GM18505 (cell line): ENCODE results near the gene ELOVL1.
"Not testable (repeated sequence)": the region's sequence is repeated elsewhere in the genome, so short reads cannot be mapped to it uniquely, and the experiment has no call there.

Source experiments
- ATAC-seq: cut with Tn5 transposase; IDR thresholded peaks from one replicate; pipeline ENCODE4 v1.9.1; 2021; ENCODE audit not compliant: unreplicated experiment
- POLR2A ChIP-seq: IDR thresholded peaks from 4 replicates; pipeline ENCODE4 v1.6.1; 2011; ENCODE audit warnings: borderline replicate concordance; ENCODE audit not compliant: insufficient read depth, insufficient read length; ENCODE audit errors: extremely low read depth

The ELOVL1 gene

DNA sequence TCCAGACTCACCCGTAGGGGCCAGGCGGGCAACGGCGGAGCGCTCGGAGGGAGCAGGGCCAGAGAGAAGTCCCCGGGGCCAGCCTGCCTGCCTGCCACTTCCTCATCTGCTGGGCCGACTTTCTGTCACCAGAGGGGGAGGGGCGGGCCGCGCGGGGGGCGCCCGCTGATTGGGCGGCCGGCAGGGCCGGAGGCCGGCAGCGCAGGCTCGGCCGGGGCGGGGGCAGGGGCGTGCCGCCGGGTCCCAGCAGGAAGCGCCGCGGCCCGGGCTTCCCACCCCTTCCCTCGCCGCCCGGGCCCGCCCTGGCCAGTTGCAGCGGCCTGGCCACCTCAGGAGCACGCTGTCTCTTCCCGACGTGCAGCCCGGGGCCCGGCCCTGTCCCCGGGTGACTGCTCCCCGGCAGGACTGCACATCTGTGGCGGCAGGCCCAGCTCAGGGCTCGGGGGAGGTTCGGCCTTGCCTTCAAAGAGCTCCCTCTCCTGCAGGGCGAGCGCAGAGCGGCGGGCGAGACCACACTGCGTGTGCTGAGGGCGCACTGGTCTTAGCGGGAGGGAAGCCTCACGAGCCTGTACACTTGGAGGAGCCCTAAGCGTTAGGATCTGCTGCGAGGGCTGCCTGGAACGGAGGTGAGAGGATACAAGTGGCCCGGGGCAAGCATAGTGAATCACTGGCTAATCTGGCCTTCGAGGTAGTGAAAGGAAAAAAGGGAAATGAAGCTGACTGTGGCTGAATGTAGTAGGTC lies at the start of gene ELOVL1:
Gene ELOVL1 (minus strand): TSS at position 108 of the 742 bp plus-strand sequence. CDS start 2,402 bp downstream, outside the sequence.
- ATAC-seq, result peak; percentile 72
- TF ChIP-seq POLR2A, result peak; percentile 92

DNA sequence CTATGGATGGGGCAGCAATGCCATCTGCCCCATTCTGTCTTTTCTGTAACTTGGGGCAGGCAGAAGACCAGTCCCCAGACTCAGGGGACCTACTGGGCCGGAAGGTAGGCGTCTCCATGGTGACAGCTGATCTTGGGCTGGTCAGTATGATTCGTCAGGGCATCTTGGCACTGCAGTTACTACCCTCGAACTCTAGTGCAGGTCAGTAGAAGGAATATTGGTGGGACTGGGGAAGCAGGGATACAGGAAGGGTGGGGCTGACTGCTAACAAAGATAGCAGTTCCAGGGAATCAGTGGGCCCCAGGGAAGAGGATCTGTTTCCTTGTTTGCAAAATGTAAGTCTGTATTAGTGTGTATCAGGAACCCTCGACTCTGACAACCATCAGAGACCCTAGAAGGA lies 48.1 kb upstream of the ELOVL1 start:
- TF ChIP-seq POLR2A, result no peak
- no peak for ATAC-seq

DNA sequence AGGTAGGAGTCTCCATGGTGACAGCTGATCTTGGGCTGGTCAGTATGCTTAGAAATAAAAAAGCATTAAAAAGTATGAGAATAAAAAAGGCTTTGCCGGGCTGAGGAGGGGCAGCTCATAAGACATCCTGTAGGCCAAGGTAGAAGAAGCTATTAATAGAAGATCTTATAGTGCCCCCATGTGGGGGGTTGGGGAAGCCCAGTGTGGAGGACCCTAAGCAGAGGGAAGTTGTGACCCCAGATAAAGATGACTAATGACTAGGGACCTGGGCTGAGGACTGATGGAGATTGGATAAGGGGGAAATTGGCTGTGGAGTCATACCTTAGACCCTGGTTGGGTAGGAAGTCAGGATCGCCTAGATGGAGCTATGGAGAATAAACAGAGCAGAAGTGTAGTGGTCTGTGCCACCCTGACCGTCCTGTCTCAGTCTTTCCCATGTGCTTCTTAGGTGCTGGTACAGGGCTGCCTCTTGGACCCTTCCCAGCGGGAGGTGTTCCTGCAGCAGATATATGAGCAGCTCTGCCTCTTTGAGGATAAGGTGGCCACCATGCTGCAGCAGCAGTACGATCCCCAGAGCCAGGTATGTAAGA lies 46.9 kb upstream of the ELOVL1 start:
- ATAC-seq, result no peak
- TF ChIP-seq POLR2A, result no peak

DNA sequence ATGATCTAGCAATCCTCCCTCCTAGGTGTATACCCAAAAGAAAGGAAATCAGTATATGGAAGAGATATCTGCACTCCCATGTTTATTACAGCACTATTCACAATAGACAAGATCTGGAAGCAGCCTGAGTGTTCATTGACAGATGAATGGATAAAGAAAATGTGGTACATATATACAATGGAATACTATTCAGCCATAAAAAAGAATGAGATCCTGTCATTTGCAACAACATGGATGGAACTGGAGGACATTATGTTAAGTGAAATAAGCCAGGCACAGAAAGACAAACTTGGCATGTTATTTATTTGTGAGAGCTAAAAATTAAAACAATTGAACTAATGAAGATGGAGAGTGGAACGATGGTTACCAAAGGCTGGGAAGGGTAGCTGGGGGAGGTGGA lies 45.6 kb upstream of the ELOVL1 start:
- not testable (repeated sequence) for ATAC-seq

DNA sequence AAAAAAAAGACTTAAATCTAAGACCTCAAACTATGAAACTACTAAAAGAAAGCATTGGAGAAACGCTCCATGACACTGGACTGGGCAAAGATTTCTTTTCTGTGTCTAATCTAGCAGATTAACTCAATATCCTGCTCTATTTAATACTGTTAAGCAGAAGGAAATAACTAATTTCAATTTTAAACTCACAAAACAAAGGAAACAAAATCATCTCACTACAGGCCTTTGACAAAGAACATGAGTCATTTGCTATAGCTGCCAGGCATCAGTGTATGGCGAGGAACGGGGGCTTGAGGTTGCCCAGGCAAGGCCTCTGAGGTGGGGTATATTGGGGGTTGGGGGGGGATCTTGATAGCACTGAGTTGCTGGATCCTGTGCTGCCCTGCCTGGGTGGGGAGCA lies 42.8 kb upstream of the ELOVL1 start:
- no peak for ATAC-seq
- no peak for TF ChIP-seq POLR2A

DNA sequence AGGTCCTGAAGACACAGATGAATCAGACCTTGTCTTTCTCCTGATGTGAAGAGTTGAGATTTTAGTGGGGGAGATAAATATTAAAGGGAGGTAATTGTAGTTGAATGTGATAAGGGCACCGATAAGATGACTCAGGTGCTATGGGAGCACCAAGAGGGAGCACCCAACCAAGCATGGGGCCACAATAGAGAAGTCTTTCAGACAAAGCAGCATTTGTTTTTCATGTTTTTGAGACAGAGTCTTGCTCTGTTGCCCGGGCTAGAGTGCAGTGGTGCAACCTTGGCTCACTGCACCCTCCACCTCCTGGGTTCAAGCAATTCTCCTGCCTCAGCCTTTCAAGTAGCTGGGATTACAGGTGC lies 38.0 kb upstream of the ELOVL1 start:
- ATAC-seq, result no peak

DNA sequence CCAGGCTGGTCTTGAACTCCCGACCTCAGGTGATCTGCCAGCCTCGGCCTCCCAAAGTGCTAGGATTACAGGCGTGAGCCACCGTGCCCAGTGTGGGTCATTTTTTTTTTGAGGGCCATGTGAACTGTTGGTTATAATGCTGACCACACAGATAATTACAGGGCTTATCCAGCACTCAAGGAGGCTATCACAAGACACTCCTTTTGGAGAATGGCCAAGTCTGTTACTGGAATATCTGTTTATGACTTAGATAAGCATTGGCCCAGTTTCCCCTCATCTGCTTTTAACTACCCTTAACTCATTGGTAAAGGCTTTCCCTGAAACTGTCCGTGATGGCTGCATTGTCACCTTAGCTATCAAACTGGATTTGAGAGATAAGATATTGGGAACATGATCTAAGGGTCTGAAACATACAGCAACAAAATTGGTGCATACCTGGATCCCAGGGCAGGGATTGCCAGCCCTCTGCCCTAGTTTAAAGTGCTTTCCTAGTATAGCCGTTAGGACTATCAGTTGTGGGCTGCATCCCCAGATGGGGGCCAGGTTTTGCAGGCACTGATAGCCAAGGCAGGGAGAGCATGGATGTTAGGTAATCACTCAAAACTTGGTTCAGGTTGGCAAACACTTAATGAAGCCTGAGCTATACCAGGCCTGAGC lies 37.5 kb upstream of the ELOVL1 start:
- no peak for TF ChIP-seq POLR2A
- no peak for ATAC-seq

More for the DNA sequence above, 38.0 kb upstream of the ELOVL1 start:
- no peak for TF ChIP-seq POLR2A

DNA sequence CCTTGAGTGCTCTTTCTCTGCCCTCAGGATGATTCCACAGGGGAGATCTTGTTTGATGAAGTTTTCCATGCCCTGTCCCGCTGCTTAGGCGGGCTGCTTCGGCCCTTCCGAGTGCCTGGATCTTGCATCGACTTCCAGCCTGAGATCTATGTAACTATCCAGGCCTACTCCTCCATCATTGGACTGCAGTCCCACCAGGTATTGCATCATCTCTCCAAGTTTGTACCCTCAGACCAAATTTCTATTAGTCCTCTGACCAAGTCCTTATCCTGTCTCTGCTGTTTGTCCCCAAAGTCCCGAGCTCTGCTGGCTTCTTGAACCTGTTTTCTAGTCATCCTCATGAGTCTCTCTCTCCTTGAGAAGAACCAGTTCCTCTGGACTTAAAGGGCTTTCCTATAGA lies 36.5 kb upstream of the ELOVL1 start:
- ATAC-seq, result no peak
- no peak for TF ChIP-seq POLR2A

DNA sequence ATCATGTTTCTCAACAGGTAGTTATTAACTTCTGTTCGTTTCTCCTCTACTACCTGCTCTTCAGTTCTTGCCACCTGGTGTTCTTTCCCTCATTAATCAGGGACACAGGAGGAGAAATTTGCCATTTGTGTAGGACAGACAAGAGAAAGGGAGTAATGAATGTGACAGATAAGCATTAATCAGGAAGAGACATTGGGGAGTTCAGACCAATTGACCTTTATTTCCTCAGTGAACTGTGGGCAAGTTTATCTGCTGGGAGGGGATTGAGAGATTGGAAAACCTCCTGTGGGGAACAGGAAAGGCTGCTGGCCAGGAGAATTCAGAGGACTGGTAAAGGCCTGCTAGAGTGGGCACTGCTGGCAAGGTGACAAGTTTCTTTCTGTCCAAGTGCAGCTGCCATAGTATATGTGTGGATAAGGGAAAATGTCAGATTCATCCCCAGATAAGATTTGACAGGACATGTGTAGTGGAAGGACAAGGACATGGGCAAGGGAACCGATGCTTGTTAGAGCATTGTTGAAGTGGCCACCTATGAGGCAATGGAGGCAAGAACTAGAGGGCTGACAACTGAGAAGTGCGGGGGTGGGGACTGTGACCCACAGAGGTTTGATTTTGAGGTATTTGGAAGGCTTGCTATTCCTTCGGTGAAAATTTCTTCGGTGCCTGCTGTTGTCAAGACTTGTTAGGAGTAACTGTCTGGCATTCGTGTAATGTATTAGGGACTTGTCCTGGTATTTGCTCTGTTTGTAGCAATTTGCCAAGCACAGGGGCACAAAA lies 34.5 kb upstream of the ELOVL1 start:
- ATAC-seq, result no peak
- TF ChIP-seq POLR2A, result no peak

DNA sequence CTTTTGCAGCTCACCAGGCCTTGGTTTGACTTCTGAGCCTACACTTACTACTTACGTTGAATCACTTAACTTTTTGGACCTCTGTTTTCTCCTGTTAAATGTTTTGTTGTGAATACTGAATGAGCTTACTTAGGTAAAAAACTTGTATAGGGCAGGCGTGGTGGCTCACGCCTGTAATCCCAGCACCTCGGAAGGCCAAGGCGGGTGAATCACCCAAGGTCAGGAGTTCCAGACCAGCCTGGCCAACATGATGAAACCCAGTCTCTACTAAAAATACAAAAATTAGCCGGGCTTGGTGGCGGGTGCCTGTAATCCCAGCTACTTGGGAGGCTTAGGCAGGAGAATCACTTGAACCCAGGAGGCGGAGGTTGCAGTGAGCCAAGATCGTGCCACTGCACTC lies 32.6 kb upstream of the ELOVL1 start:
- not testable (repeated sequence) for ATAC-seq

DNA sequence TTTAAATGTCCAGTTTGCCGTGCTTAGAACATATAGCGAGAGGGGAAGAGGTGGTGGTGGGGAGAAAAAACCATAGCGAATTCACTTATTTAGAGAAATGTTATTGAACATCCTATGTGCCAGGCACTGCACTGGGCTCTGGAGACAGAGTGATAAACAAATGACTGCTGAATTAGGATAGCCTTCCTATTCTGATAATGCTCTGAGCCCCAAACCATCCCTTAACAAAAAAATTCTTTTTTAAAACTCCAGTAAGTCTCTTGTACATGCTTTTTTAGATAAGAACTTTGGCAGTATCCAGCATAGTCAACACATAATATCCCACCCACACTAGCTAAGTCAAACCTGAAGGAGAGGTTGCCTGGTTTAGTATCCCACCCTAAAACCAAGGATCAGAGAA lies 30.4 kb upstream of the ELOVL1 start:
- no peak for TF ChIP-seq POLR2A
- no peak for ATAC-seq

DNA sequence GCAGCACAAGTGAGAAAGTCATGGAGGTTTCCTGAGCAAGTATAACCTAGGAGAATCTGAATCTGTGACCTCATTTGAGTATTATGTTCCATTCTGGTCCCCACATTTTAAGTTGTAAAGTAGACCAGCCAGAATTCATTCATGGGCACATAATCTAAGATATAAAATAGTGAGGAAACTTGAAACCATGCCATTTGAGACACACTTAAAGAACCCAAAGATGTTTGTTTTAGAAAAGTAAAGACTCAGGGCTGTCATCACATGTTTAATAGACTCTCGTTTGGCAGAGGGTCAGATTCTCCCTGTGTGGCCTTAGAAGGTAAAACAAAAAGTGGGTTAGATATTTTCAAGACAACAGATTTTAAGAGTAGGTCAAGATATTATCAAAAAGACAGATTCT lies 28.2 kb upstream of the ELOVL1 start:
- TF ChIP-seq POLR2A, result no peak
- ATAC-seq, result no peak

DNA sequence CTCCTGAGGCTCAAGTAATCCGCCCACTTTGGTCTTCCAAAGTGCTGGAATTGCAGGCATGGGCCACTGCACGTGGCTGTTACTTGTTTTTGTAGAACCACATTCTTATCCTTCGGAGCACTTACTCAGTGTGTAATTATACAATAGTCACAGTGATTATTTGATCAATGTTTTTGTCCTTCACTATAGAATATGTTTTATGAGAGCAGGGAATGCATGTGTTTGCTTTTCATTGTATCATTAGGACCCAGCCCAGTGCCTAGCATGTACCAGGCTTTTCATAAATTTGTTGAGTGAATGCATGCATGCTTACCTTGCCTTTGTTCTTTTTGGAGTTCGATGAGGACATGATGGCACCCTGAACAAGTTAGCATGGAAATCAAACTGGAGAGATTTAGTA lies 27.7 kb upstream of the ELOVL1 start:
- no peak for ATAC-seq
- no peak for TF ChIP-seq POLR2A

DNA sequence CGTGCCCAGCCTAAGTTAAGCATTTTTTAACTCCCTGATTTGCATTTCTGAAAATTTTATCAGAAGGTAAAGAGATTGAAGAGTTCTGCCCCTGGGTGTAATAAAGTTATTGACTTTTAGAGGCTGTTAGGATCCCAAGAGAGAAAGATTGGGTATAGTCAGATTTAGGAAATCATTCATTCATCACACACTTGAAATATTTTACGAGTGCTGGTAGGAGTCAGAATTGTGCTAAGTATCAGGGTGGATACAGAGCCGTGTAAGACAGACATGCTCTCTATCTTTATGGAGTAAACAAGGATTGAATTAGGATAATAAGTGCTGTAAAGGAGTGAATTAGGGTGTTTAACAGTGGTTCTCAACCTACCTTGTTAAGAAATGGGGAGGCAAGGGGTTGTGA lies 24.9 kb upstream of the ELOVL1 start:
- ATAC-seq, result no peak
- no peak for TF ChIP-seq POLR2A
